Activated CD4-positive, alpha-beta T cell treated with anti-CD3 and anti-CD28 coated beads, Interleukin-2, amount 10 ng/mL, durations not matched to agents 7 days and 5 days (primary cell): ENCODE results near the gene SNX21. TPM values are rescaled to one million over a fixed set of nuclear protein-coding genes. Genes with fewer than 3 reads are reported as not detected.

ENCODE experiments used
- CTCF ChIA-PET: fragments of 350-600 bp; sonication (Branson Sonifier 250); formaldehyde crosslinking; loops from one replicate; lab custom pipeline; 2021; ENCODE audit warnings: antibody characterized with exemption; lab: Charles Lee
- POLR2A ChIA-PET: fragments of 350-600 bp; sonication (Branson Sonifier 250); formaldehyde crosslinking; loops from one replicate; lab custom pipeline; 2021; ENCODE audit warnings: antibody characterized with exemption; lab: Charles Lee
- DNase-seq: peaks from one replicate; pipeline ENCODE4 v3.0.0-alpha.2; 2020
- H3K27ac Mint-ChIP-seq: one replicate; pipeline ENCODE4 v1.8.0; 2021; ENCODE audit warnings: mild to moderate bottlenecking, moderate library complexity, mixed read lengths
- H3K27me3 Mint-ChIP-seq: one replicate; pipeline ENCODE4 v1.8.0; 2021; ENCODE audit warnings: mixed read lengths
- H3K36me3 Mint-ChIP-seq: one replicate; pipeline ENCODE4 v1.8.0; 2021; ENCODE audit warnings: low read depth, mixed read lengths
- H3K4me1 Mint-ChIP-seq: one replicate; pipeline ENCODE4 v1.8.0; 2021; ENCODE audit warnings: mixed read lengths
- H3K4me3 Mint-ChIP-seq: one replicate; pipeline ENCODE4 v1.8.0; 2021; ENCODE audit warnings: mild to moderate bottlenecking, moderate library complexity, mixed read lengths
- H3K9me3 Mint-ChIP-seq: one replicate; pipeline ENCODE4 v1.8.0; 2021; ENCODE audit warnings: mixed read lengths
- total RNA-seq, 2 experiments: library from RNA; stranded (reverse); gene quantifications; one replicate each; pipeline ENCODE4 v1.2.3, GENCODE V29; 2021

SNX21 gene
- total RNA-seq, 2 experiments from 2014 or later: 0.72 to 0.87 TPM

GRCh38 chr20:45892049-45892825 is 58.6 kb downstream of the SNX21 start:
- H3K27me3 Mint-ChIP-seq: no peaks in the 10 kb centered on the region
- no peak for DNase-seq
- peak overlapping the region; percentile 83 for H3K27ac Mint-ChIP-seq
- peaks cover 33% of the 10 kb centered on the region for H3K4me1 Mint-ChIP-seq
- CTCF ChIA-PET: interaction anchor here (0.9 to 1.1 kb wide), 5 partner anchors 9 to 32 kb away, joined by 3 to 5 read pairs (median 4); no protein-coding TSS in a partner anchor
- H3K36me3 Mint-ChIP-seq: peaks cover 8% of the 10 kb centered on the region
- POLR2A ChIA-PET: no interaction called here
- H3K4me3 Mint-ChIP-seq: peak overlapping the region; percentile 90
- H3K9me3 Mint-ChIP-seq: no peaks in the 10 kb centered on the region

Other genes with a start within 250 kb of the SNX21 start
- not detected for gene WFDC10A, start 204.1 kb upstream of the SNX21 start, total RNA-seq
- gene WFDC9, start 202.5 kb upstream of the SNX21 start, total RNA-seq: not detected
- not detected for gene WFDC11, start 163.6 kb upstream of the SNX21 start, total RNA-seq
- gene WFDC13, start 131.8 kb upstream of the SNX21 start, total RNA-seq: not detected
- gene WFDC10B, start 128.8 kb upstream of the SNX21 start, total RNA-seq: not detected
- gene SPINT4, start 111.5 kb upstream of the SNX21 start, total RNA-seq: not detected
- gene WFDC3, start 41.9 kb upstream of the SNX21 start, total RNA-seq: not detected
- 10 to 100 TPM; 32.0 to 33.5 TPM for gene DNTTIP1, start 41.8 kb upstream of the SNX21 start, total RNA-seq
- 100 to 1,000 TPM; 232 to 244 TPM for gene UBE2C, start 21.2 kb upstream of the SNX21 start, total RNA-seq
- not detected for gene TNNC2, start 6.5 kb upstream of the SNX21 start, total RNA-seq
- 10 to 100 TPM; 35.0 to 35.6 TPM for gene ACOT8, start 23.6 kb downstream of the SNX21 start, total RNA-seq
- gene ZSWIM3, start 23.8 kb downstream of the SNX21 start, total RNA-seq: 1 to 10 TPM; 6.2 to 6.4 TPM
- 10 to 100 TPM in 1 of 2 experiments, 1 to 10 TPM in 1; 9.8 to 11.5 TPM for gene ZSWIM1, start 47.4 kb downstream of the SNX21 start, total RNA-seq
- under 1 TPM; 0.56 to 0.84 TPM for gene SPATA25, start 53.8 kb downstream of the SNX21 start, total RNA-seq
- gene NEURL2, start 57.4 kb downstream of the SNX21 start, total RNA-seq: 1 to 10 TPM; 2.6 TPM
- 10 to 100 TPM; 64.9 to 76.3 TPM for gene CTSA, start 57.5 kb downstream of the SNX21 start, total RNA-seq
- gene PLTP, start 78.4 kb downstream of the SNX21 start, total RNA-seq: under 1 TPM; 0.81 to 0.82 TPM
- 10 to 100 TPM; 44.0 to 44.6 TPM for gene PCIF1, start 100.9 kb downstream of the SNX21 start, total RNA-seq
- gene ZNF335, start 138.4 kb downstream of the SNX21 start, total RNA-seq: 10 to 100 TPM; 40.4 to 41.2 TPM
- not detected for gene MMP9, start 175.1 kb downstream of the SNX21 start, total RNA-seq
- gene SLC12A5, start 195.4 kb downstream of the SNX21 start, total RNA-seq: under 1 TPM; 0.42 to 0.87 TPM